Neural progenitor cell (in vitro differentiated cells): ENCODE data around the gene OR7G2.

Experiments
- CTCF ChIP-seq: fragments of 200-600 bp; sonication (generic); IDR thresholded peaks from 2 replicates; pipeline ENCODE4 v1.5.1; 2017; ENCODE audit warnings: antibody characterized with exemption, mild to moderate bottlenecking
- EZH2 ChIP-seq: fragments of 200-600 bp; sonication (generic); IDR thresholded peaks from 2 replicates; pipeline ENCODE4 v1.6.1; 2017; ENCODE audit warnings: antibody characterized with exemption, mild to moderate bottlenecking, moderate library complexity
- EZH2phosphoT487 ChIP-seq: fragments of 200-600 bp; sonication (generic); IDR thresholded peaks from 2 replicates; pipeline ENCODE4 v1.6.1; 2017; ENCODE audit warnings: antibody characterized with exemption

- no peak for TF ChIP-seq CTCF
- TF ChIP-seq EZH2, result no peak
- peak; percentile 34 for TF ChIP-seq EZH2phosphoT487
Observed at GRCh38 chr19:9070066-9070465, 37.2 kb downstream of the OR7G2 start.
